ENCODE measurements around the gene SPTB.

The SPTB gene

DNA sequence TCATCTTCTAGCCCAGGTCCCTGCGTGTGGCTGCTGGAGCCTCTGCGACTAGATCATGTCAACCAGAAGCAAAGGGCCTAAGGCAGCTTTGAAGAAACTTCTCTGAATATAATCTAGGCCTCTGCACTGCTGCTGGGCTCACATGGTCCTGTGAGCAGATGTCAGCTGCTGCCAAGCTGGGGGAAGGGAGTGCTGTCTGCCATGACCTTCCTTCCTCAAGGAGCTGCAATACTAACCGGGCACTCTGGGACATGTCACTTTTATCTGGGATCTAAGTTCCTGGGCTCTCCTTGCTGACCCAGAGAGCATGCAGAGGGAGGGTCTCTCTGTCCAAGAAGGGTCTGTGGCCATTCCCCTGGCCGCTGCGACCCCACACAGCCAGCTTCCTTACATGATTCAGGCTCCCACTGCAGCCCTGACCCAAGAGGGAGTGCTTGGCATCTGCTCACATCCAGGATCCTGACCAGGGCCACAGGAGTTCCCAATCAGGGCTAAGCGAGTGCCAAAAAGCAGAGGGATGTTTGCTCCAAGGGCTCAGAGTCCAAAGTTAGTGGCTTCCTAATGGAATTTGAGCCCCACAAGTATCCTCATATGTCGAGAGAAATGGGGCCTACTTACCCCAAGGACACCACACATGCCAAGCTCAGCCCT lies 101.5 kb downstream of the SPTB start:
- TF ChIP-seq, protein P1, sequence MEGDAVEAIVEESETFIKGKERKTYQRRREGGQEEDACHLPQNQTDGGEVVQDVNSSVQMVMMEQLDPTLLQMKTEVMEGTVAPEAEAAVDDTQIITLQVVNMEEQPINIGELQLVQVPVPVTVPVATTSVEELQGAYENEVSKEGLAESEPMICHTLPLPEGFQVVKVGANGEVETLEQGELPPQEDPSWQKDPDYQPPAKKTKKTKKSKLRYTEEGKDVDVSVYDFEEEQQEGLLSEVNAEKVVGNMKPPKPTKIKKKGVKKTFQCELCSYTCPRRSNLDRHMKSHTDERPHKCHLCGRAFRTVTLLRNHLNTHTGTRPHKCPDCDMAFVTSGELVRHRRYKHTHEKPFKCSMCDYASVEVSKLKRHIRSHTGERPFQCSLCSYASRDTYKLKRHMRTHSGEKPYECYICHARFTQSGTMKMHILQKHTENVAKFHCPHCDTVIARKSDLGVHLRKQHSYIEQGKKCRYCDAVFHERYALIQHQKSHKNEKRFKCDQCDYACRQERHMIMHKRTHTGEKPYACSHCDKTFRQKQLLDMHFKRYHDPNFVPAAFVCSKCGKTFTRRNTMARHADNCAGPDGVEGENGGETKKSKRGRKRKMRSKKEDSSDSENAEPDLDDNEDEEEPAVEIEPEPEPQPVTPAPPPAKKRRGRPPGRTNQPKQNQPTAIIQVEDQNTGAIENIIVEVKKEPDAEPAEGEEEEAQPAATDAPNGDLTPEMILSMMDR (IDR thresholded peaks at IDR 0.05; ENCODE audit: low read length, missing control alignments) = no peak
- DNase-seq (ENCODE audit: low read depth) = no peak
- no peak overlapping the region for H3K4me3 ChIP-seq (replicated peaks; ENCODE audit: low read depth, low read length)

DNA sequence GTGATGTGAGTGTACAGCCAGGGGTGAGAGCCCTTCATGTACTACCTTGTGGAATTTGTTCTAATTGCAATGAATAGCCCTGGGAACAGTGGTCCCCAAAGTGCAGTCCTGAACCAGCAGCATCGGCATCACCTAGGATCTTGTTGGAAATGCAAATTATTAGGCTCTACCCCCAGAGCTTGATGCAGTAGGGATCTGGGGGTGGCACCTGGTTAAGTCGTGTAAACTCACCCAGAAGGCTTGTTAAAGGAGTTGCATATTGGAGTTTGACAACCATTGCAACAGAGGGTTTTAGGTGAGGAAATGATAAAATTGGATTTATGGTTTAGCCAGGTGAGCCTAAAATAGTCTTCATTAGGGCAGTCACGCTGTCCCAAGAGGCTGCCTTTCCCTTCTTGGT lies 102.2 kb downstream of the SPTB start:
- TF ChIP-seq, protein P1 (IDR thresholded peaks at IDR 0.05; ENCODE audit: low read length, missing control alignments) = no peak
- no peak overlapping the region for H3K4me3 ChIP-seq (replicated peaks; ENCODE audit: low read depth, low read length)
- DNase-seq (ENCODE audit: low read depth) = no peak

DNA sequence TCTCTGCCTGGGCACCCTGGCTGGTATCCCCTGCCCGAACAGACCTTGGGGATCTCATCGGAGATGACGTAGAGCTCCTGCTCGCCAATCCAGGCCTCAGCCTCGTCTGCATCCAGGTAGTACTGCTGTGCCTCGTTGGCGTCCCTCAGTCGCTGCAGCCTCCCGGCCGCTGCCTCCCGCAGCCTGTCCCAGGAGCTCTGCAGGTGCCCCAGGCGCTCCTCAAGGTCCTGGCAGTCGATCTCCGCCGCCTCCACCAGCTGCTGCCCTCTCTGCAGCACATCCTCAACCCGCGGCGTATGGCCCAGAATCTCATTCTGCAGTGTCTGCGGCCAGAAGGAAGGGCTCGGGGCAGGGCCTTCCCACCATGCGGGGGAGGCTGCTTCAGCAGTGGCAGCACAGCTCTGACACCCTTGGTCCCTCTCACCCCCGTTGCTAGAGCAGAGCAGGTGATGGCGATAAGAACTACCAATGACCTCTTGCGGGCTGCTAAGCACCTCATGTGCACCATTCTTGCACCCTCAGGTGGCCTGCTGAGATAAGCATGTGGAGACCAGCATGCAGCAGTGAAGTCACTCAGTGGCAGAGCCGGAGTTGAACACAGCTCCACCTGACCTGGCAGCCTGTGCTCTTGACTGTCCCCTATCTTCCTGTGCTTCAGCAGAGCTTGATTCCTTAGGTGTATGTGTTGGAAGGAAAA lies 104.5 kb downstream of the SPTB start:
- no peak overlapping the region for H3K4me3 ChIP-seq (replicated peaks; ENCODE audit: low read depth, low read length)
- no peak for DNase-seq (ENCODE audit: low read depth)
- TF ChIP-seq, protein P1 (IDR thresholded peaks at IDR 0.05; ENCODE audit: low read length, missing control alignments) = no peak

DNA sequence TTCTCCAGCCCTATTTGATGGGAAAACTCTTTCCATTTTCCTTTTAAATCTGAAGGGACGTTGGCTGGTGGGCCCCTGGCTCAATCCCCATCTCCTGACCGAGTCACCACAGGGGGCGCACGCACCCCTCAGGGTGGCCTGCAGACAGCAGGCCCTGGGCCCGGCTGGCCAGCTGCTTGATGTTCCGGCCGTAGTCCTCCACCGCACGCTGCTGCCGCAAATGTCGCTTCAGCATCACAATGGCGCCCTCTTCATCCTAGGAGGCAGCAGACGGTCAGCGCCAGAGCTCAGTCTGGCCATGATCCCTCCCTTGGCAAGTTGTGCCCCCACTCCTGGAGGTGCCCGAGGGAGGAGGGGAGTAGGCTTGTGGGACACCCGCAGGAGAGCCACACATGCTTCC lies 105.4 kb downstream of the SPTB start:
- TF ChIP-seq, protein P1 (IDR thresholded peaks at IDR 0.05; ENCODE audit: low read length, missing control alignments) = no peak

DNA sequence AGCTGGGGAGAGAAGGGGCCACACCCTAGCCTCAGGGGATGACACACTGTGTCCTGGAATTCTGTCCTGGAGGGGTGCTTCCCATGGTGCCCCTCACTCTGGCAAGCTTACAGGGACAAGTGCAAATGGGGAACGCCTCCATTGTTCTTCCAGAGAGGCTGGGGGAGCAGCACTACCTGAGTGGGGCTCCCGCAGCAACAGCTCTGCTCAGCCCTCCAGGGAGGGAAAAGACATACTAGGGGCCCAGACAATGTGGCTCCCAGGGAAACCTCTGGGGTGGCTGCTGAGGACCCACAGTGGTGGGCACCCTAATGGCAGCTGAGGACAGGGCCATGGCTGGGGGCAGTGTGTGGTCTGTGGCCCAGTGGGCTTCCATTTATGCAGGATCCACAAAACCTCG lies 106.1 kb downstream of the SPTB start:
- no peak for DNase-seq (ENCODE audit: low read depth)
- no peak overlapping the region for H3K4me3 ChIP-seq (replicated peaks; ENCODE audit: low read depth, low read length)
- TF ChIP-seq, protein P1 (IDR thresholded peaks at IDR 0.05; ENCODE audit: low read length, missing control alignments) = no peak

More for the DNA sequence above, 105.4 kb downstream of the SPTB start:
- no peak overlapping the region for H3K4me3 ChIP-seq (replicated peaks; ENCODE audit: low read depth, low read length)
- no peak for DNase-seq (ENCODE audit: low read depth)

DNA sequence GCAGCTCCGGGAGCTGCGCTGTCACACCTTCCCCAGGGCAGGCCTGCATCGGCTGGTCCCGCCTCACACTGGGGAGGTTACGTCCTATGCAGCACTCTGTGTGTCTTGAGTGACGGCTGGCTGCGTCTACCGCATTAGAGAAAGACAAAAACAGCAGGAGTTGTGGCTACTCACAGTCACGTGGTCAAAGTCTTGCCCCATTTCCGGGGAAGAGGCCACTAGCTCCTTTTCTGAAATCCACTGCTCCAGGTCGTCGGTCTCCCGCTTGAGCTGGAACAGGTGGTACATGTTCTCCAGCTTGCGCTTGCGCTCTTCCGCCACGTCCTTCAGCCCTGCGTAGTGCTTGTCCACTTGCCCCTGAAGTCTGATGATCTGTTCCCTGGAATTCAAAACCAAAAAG lies 106.7 kb downstream of the SPTB start:
- TF ChIP-seq, protein P1 (IDR thresholded peaks at IDR 0.05; ENCODE audit: low read length, missing control alignments) = no peak
- no peak overlapping the region for H3K4me3 ChIP-seq (replicated peaks; ENCODE audit: low read depth, low read length)
- no peak for DNase-seq (ENCODE audit: low read depth)

Measured in fibroblast of pulmonary artery (primary cell).